ENCODE measurements around the gene ASXL3.

Gene ASXL3

DNA sequence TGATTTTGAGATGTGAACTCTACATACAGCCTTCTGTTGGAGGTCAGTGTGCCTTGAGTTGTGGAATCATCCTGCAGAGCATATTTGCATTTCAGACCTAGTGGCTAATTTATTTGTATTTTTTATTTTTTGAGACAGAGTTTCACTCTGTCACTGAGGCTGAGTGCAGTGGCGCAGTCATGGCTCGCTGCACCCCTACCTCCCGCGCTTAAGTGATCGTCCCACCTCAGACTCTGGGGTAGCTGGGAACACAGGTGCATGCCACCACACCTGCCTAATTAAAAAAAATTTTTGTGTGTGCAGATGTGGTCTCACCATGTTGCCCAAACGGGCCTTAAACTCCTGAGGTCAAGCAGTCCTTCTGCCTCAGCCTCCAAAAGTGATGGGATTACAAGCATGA is 104.4 kb downstream of the ASXL3 start:
- Histone ChIP-seq H3F3A (ENCODE audit: insufficient read depth, low read length) (no peaks in the 10 kb centered on the region; the same call in 1 of the 2 replicates), H3K9me3 (ENCODE audit: low read length) (no peaks in the 10 kb centered on the region), H3K9ac (ENCODE audit: low read length) (no peak overlapping the region), H2AFZ (ENCODE audit: low read length) (no peak overlapping the region), H3K4me1 (ENCODE audit: insufficient read depth, low read length, severe bottlenecking) (peaks cover 21% of the 10 kb centered on the region), H3K36me3 (ENCODE audit: insufficient read depth, low read length) (no peaks in the 10 kb centered on the region), H3K27ac (ENCODE audit: low read depth, low read length, poor library complexity, severe bottlenecking) (peak overlapping the region; percentile 61), H4K20me1 (ENCODE audit: insufficient read depth, low read length) (no peaks in the 10 kb centered on the region), H3K79me2 (ENCODE audit: insufficient read depth, low read length) (no peaks in the 10 kb centered on the region), H3K4me3 (ENCODE audit: low read depth, low read length, poor library complexity, severe bottlenecking) (no peak overlapping the region), H3K27me3 (ENCODE audit: insufficient read depth, low read length) (no peaks in the 10 kb centered on the region), H3K9me2 (ENCODE audit: low read depth, low read length) (no peaks in the 10 kb centered on the region), H3K4me2 (ENCODE audit: low read length) (peak overlapping the region; percentile 4; the same call in 1 of the 2 replicates)
- TF ChIP-seq CTCF (IDR thresholded peaks at IDR 0.05; ENCODE audit: low read length) (no peak), EZH2 (IDR thresholded peaks at IDR 0.05; ENCODE audit: borderline replicate concordance, low read length) (no peak)

DNA sequence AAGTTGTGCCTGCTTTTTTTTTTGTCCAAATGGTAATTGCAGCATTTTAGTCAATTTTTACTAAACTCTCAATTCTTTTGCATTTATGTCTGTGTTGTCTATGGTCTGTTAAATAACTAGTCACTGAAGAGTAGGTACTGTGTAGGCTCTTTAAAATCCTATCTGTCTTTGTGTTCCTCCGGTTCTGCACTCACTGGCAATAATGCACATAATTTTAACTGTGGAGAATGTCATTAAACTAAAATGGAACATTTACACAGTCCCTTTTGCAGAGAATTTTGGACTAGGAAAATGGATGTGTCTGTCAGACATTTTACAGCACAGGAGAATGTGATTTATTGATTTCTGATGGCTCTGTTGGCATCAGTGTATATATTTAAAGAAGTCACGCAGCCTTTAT is 116.6 kb downstream of the ASXL3 start:
- TF ChIP-seq EZH2 (IDR thresholded peaks at IDR 0.05; ENCODE audit: borderline replicate concordance, low read length), result no peak
- no peak for TF ChIP-seq CTCF (IDR thresholded peaks at IDR 0.05; ENCODE audit: low read length)
- Histone ChIP-seq H3K4me3 (ENCODE audit: low read depth, low read length, poor library complexity, severe bottlenecking) (no peak overlapping the region), H3K9ac (ENCODE audit: low read length) (no peak overlapping the region), H3K79me2 (ENCODE audit: insufficient read depth, low read length) (no peaks in the 10 kb centered on the region), H3K9me2 (ENCODE audit: low read depth, low read length) (no peaks in the 10 kb centered on the region), H3K4me1 (ENCODE audit: insufficient read depth, low read length, severe bottlenecking) (no peaks in the 10 kb centered on the region), H3K27ac (ENCODE audit: low read depth, low read length, poor library complexity, severe bottlenecking) (no peak overlapping the region), H3K36me3 (ENCODE audit: insufficient read depth, low read length) (no peaks in the 10 kb centered on the region), H3K4me2 (ENCODE audit: low read length) (no peak overlapping the region), H4K20me1 (ENCODE audit: insufficient read depth, low read length) (no peaks in the 10 kb centered on the region), H2AFZ (ENCODE audit: low read length) (no peak overlapping the region), H3F3A (ENCODE audit: insufficient read depth, low read length) (no peaks in the 10 kb centered on the region), H3K9me3 (ENCODE audit: low read length) (no peaks in the 10 kb centered on the region), H3K27me3 (ENCODE audit: insufficient read depth, low read length) (no peaks in the 10 kb centered on the region)

DNA sequence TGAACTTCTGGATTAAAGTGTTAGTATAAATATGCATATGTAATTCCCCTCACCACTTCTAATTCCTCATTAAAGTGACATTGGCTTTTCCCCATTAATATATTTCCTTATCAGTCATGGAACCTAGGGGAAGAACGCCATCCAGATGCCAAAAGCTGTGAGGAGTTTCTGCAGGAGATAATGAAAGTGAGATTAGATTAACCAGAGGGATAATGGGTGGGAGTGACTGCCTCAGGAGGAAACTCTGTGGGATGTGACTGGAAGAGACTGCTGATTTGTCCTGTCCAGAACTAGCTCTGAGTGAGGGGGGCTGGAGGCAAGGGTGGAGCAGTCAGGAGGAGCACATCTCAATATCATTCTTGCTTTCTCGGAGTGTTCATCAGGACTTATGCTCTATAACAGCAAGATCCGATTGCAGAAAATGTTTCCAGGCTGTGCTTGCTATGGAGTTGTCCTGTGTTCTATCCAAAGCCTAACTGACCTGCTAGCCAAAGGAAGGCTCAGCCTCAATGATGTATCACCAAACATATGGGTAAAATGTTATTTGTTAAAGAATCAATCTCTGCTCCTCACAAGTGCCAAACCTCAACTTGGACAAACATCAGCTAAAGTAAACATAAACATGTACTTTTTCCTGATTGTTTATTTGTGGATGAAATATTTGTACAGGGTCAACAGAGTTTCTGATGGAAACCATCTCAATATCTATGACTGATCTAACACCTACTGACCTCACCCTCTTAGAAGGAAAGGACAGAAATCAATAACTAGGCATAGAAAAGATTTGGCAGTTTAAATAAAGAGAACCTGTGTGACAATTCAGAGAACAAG is 118.5 kb downstream of the ASXL3 start:
- Histone ChIP-seq H3K9me3 (ENCODE audit: low read length) (no peaks in the 10 kb centered on the region), H3K27ac (ENCODE audit: low read depth, low read length, poor library complexity, severe bottlenecking) (no peak overlapping the region), H4K20me1 (ENCODE audit: insufficient read depth, low read length) (no peaks in the 10 kb centered on the region), H3K79me2 (ENCODE audit: insufficient read depth, low read length) (no peaks in the 10 kb centered on the region), H3K4me2 (ENCODE audit: low read length) (no peak overlapping the region), H3K9ac (ENCODE audit: low read length) (no peak overlapping the region), H2AFZ (ENCODE audit: low read length) (no peak overlapping the region), H3K4me1 (ENCODE audit: insufficient read depth, low read length, severe bottlenecking) (peaks cover under 1% of the 10 kb centered on the region), H3F3A (ENCODE audit: insufficient read depth, low read length) (no peaks in the 10 kb centered on the region), H3K4me3 (ENCODE audit: low read depth, low read length, poor library complexity, severe bottlenecking) (no peak overlapping the region), H3K36me3 (ENCODE audit: insufficient read depth, low read length) (no peaks in the 10 kb centered on the region), H3K27me3 (ENCODE audit: insufficient read depth, low read length) (no peaks in the 10 kb centered on the region), H3K9me2 (ENCODE audit: low read depth, low read length) (no peaks in the 10 kb centered on the region)
- TF ChIP-seq CTCF (IDR thresholded peaks at IDR 0.05; ENCODE audit: low read length) (no peak), EZH2 (IDR thresholded peaks at IDR 0.05; ENCODE audit: borderline replicate concordance, low read length) (no peak)

Data from OCI-LY1 (cell line).